Neural cell (in vitro differentiated cells): ENCODE measurements around the gene SVOPL. TPM values are rescaled to one million over a fixed set of nuclear protein-coding genes. Genes with fewer than 3 reads are reported as not detected.

Experiments used
- H2AFZ ChIP-seq: fragments of 200-600, 300-800 bp; sonication (generic), shearing (Covaris generic); 2 replicates; pipeline ENCODE4 v1.6.0; 2014; ENCODE audit warnings: low read depth, mild to moderate bottlenecking, antibody characterized with exemption, low read length, moderate library complexity
- H3F3A ChIP-seq: fragments of 200-600 bp; shearing (Covaris generic); 2 replicates; pipeline ENCODE4 v1.6.1; 2016; ENCODE audit warnings: mild to moderate bottlenecking, moderate library complexity, mixed read lengths, antibody characterized with exemption, low read length; ENCODE audit not compliant: insufficient read depth, poor library complexity, severe bottlenecking
- H3K27ac ChIP-seq: fragments of 200-600, 300-800 bp; sonication (generic), shearing (Covaris generic); 2 replicates; pipeline ENCODE4 v1.5.1; 2014; ENCODE audit warnings: mild to moderate bottlenecking, low read length, moderate library complexity
- H3K27me3 ChIP-seq: fragments of 300-800, 200-600 bp; sonication (generic), shearing (Covaris generic); 2 replicates; pipeline ENCODE4 v1.6.0; 2014; ENCODE audit warnings: mild to moderate bottlenecking, low read depth, low read length, moderate library complexity; ENCODE audit not compliant: insufficient read depth
- H3K36me3 ChIP-seq: fragments of 300-800, 200-600 bp; sonication (generic), shearing (Covaris generic); 2 replicates; pipeline ENCODE4 v1.5.1; 2014; ENCODE audit warnings: mild to moderate bottlenecking, antibody characterized with exemption, low read length, moderate library complexity; ENCODE audit not compliant: insufficient read depth
- H3K4me2 ChIP-seq: fragments of 300-800, 200-600 bp; sonication (generic), shearing (Covaris generic); 2 replicates; pipeline ENCODE4 v1.6.0; 2014; ENCODE audit warnings: mild to moderate bottlenecking, low read length
- H3K4me3 ChIP-seq: fragments of 300-800, 200-600 bp; sonication (generic), shearing (Covaris generic); 2 replicates; pipeline ENCODE4 v1.5.1; 2014; ENCODE audit warnings: mild to moderate bottlenecking, low read length, moderate library complexity
- H3K79me2 ChIP-seq: fragments of 200-600 bp; shearing (Covaris generic); replicated peaks from 2 replicates; pipeline ENCODE4 v1.6.0; 2014; ENCODE audit warnings: mild to moderate bottlenecking, low read length, moderate library complexity; ENCODE audit not compliant: insufficient read depth
- H3K9ac ChIP-seq: fragments of 300-800, 200-600 bp; sonication (generic), shearing (Covaris generic); 2 replicates; pipeline ENCODE4 v1.6.1; 2016; ENCODE audit warnings: mild to moderate bottlenecking, low read length, mixed read lengths
- H3K9me2 ChIP-seq: fragments of 200-600 bp; shearing (Covaris generic); 2 replicates; pipeline ENCODE4 v1.6.1; 2016; ENCODE audit warnings: mild to moderate bottlenecking, low read length, mixed read lengths; ENCODE audit not compliant: insufficient read depth
- H3K9me3 ChIP-seq: fragments of 200-600, 300-800 bp; sonication (generic), shearing (Covaris generic); 2 replicates; pipeline ENCODE4 v1.6.1; 2016; ENCODE audit warnings: mild to moderate bottlenecking, mixed run types, low read length, moderate library complexity, mixed read lengths
- H4K20me1 ChIP-seq: fragments of 200-600 bp; shearing (Covaris generic); 2 replicates; pipeline ENCODE4 v1.6.1; 2016; ENCODE audit warnings: mild to moderate bottlenecking, mixed run types; ENCODE audit not compliant: insufficient read depth
- EP300 ChIP-seq: fragments of 450-650 bp; conservative IDR thresholded peaks from 2 replicates; pipeline ENCODE4 v1.6.1; 2014; ENCODE audit warnings: antibody characterized with exemption, mild to moderate bottlenecking, moderate library complexity; ENCODE audit not compliant: poor library complexity, severe bottlenecking
- EZH2 ChIP-seq: fragments of 200-600, 300-800 bp; shearing (Covaris generic), sonication (generic); IDR thresholded peaks from 2 replicates; pipeline ENCODE4 v1.6.1; 2014; ENCODE audit warnings: antibody characterized with exemption, low read length, borderline replicate concordance, mild to moderate bottlenecking; ENCODE audit not compliant: insufficient read depth, poor library complexity, severe bottlenecking
- MXI1 ChIP-seq: fragments of 450-650 bp; conservative IDR thresholded peaks from 2 replicates; pipeline ENCODE4 v1.6.1; 2014; ENCODE audit warnings: antibody characterized with exemption, mild to moderate bottlenecking; ENCODE audit not compliant: poor library complexity, severe bottlenecking
- POLR2AphosphoS5 ChIP-seq: IDR thresholded peaks from 2 replicates; pipeline ENCODE4 v1.6.1; 2012
- RAD21 ChIP-seq: fragments of 450-650 bp; conservative IDR thresholded peaks from 2 replicates; pipeline ENCODE4 v1.6.1; 2014; ENCODE audit warnings: antibody characterized with exemption, mild to moderate bottlenecking, moderate library complexity
- SMC3 ChIP-seq: fragments of 450-650 bp; conservative IDR thresholded peaks from 2 replicates; pipeline ENCODE4 v1.6.1; 2014; ENCODE audit warnings: antibody characterized with exemption, mild to moderate bottlenecking, moderate library complexity; ENCODE audit not compliant: poor library complexity
- TAF1 ChIP-seq: IDR thresholded peaks from 2 replicates; pipeline ENCODE4 v1.6.1; 2012; ENCODE audit warnings: low read depth
- polyA plus RNA-seq: library from polyadenylated mRNA; depleted of rRNA; stranded (reverse); fragments of >200 nt; gene quantifications from 2 replicates; pipeline ENCODE4 v1.2.3, GENCODE V29; 2014
- TF ChIP-seq, protein P1 (sequence below): IDR thresholded peaks from 2 replicates; pipeline ENCODE4 v1.6.1; 2012; ENCODE audit warnings: borderline replicate concordance
- TF ChIP-seq, protein P2 (sequence below): fragments of 450-650 bp; IDR thresholded peaks from 2 replicates; pipeline ENCODE4 v1.5.1; 2014; ENCODE audit warnings: antibody characterized with exemption, mild to moderate bottlenecking, moderate library complexity; ENCODE audit not compliant: poor library complexity, severe bottlenecking

The SVOPL gene
- polyA plus RNA-seq, 1 donor from 2014 or later: 0.93 TPM

DNA sequence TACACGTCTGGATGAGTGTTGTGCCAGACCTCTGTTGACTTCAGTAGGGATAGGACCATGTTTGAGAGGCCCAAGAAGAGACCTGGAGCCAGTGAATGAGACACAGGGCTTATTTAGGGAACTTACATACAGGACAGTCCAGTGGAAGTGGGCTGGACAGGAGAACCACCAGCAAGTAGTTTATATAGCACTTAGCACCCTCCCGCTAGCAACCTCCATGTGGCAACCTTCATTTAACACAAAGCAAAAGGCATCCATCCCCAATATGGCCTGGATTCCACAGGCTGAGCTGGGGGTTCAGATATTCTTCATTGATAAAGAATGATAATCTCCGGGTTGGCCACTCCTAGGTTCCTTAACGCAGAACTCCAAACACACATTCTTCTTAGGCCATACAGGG is 147.4 kb downstream of the SVOPL start:
- H3K79me2 ChIP-seq: peaks cover 8% of the 10 kb centered on the region
- no peak overlapping the region for H3K4me2 ChIP-seq
- no peaks in the 10 kb centered on the region for H3F3A ChIP-seq
- peaks cover 11% of the 10 kb centered on the region for H3K9me3 ChIP-seq
- H3K9me2 ChIP-seq: no peaks in the 10 kb centered on the region
- no peak overlapping the region for H3K9ac ChIP-seq
- no peak overlapping the region for H3K27ac ChIP-seq
- H3K27me3 ChIP-seq: no peaks in the 10 kb centered on the region
- no peak for TF ChIP-seq POLR2AphosphoS5
- no peak for TF ChIP-seq TAF1
- TF ChIP-seq RAD21: no peak
- TF ChIP-seq EZH2: no peak
- TF ChIP-seq, protein P1, sequence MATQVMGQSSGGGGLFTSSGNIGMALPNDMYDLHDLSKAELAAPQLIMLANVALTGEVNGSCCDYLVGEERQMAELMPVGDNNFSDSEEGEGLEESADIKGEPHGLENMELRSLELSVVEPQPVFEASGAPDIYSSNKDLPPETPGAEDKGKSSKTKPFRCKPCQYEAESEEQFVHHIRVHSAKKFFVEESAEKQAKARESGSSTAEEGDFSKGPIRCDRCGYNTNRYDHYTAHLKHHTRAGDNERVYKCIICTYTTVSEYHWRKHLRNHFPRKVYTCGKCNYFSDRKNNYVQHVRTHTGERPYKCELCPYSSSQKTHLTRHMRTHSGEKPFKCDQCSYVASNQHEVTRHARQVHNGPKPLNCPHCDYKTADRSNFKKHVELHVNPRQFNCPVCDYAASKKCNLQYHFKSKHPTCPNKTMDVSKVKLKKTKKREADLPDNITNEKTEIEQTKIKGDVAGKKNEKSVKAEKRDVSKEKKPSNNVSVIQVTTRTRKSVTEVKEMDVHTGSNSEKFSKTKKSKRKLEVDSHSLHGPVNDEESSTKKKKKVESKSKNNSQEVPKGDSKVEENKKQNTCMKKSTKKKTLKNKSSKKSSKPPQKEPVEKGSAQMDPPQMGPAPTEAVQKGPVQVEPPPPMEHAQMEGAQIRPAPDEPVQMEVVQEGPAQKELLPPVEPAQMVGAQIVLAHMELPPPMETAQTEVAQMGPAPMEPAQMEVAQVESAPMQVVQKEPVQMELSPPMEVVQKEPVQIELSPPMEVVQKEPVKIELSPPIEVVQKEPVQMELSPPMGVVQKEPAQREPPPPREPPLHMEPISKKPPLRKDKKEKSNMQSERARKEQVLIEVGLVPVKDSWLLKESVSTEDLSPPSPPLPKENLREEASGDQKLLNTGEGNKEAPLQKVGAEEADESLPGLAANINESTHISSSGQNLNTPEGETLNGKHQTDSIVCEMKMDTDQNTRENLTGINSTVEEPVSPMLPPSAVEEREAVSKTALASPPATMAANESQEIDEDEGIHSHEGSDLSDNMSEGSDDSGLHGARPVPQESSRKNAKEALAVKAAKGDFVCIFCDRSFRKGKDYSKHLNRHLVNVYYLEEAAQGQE: no peak
- no peak for TF ChIP-seq SMC3
- no peak for TF ChIP-seq MXI1
- TF ChIP-seq EP300: no peak
- TF ChIP-seq, protein P2, sequence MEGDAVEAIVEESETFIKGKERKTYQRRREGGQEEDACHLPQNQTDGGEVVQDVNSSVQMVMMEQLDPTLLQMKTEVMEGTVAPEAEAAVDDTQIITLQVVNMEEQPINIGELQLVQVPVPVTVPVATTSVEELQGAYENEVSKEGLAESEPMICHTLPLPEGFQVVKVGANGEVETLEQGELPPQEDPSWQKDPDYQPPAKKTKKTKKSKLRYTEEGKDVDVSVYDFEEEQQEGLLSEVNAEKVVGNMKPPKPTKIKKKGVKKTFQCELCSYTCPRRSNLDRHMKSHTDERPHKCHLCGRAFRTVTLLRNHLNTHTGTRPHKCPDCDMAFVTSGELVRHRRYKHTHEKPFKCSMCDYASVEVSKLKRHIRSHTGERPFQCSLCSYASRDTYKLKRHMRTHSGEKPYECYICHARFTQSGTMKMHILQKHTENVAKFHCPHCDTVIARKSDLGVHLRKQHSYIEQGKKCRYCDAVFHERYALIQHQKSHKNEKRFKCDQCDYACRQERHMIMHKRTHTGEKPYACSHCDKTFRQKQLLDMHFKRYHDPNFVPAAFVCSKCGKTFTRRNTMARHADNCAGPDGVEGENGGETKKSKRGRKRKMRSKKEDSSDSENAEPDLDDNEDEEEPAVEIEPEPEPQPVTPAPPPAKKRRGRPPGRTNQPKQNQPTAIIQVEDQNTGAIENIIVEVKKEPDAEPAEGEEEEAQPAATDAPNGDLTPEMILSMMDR: no peak
- H3K4me3 ChIP-seq: no peak overlapping the region
- H3K36me3 ChIP-seq: peaks cover 44% of the 10 kb centered on the region
- no peak overlapping the region for H2AFZ ChIP-seq
- no peaks in the 10 kb centered on the region for H4K20me1 ChIP-seq

DNA sequence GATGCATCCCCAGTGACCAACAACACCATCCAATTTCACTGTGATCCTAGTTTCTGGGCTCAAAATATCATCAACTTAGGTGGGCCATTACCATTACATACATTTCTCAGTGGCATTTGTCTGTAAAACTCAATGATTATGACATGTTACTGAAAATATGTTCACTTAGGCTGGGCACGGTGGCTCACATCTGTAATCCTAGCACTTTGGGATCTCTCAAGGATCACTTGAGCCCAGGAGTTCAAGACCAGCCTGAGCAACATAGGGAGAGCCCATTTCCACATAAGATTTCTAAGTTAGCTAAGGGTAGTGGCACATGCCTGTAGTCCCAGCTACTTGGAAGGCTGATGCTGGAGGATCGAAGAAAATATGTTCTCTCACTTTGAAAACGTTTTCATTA is 150.1 kb downstream of the SVOPL start:
- Histone ChIP-seq H3K36me3 (peaks cover 24% of the 10 kb centered on the region), H3K4me3 (no peak overlapping the region), H4K20me1 (no peaks in the 10 kb centered on the region), H2AFZ (no peak overlapping the region), H3K79me2 (no peaks in the 10 kb centered on the region), H3K27ac (no peak overlapping the region), H3K9ac (no peak overlapping the region), H3K4me2 (no peak overlapping the region), H3K27me3 (no peaks in the 10 kb centered on the region), H3F3A (no peaks in the 10 kb centered on the region), H3K9me2 (no peaks in the 10 kb centered on the region), H3K9me3 (no peaks in the 10 kb centered on the region)
- no peak for TF ChIP-seq EP300
- no peak for TF ChIP-seq MXI1
- TF ChIP-seq POLR2AphosphoS5: no peak
- no peak for TF ChIP-seq TAF1
- TF ChIP-seq SMC3: no peak
